Activated CD4-positive, alpha-beta T cell treated with anti-CD3 and anti-CD28 coated beads for 36 hours (primary cell): ENCODE measurements around the gene GAPDHS. TPM values are rescaled to one million over a fixed set of nuclear protein-coding genes. Genes with fewer than 3 reads are reported as not detected.

Experiments used
- ATAC-seq: fragments of 200-7000 bp; cut with Tn5 transposase; one replicate; pipeline ENCODE4 v1.10.0; 2021; ENCODE audit warnings: mild to moderate bottlenecking, moderate library complexity
- CTCF ChIA-PET: fragments of 350-600 bp; sonication (Branson Sonifier 250); formaldehyde crosslinking; loops from one replicate; lab custom pipeline; 2021; ENCODE audit warnings: antibody characterized with exemption; lab: Charles Lee
- POLR2A ChIA-PET: fragments of 350-600 bp; sonication (Branson Sonifier 250); formaldehyde crosslinking; loops from one replicate; lab custom pipeline; 2021; ENCODE audit warnings: antibody characterized with exemption, inconsistent platforms; lab: Charles Lee
- DNase-seq: peaks from one replicate; pipeline ENCODE4 v3.0.0-alpha.2; 2020
- H3K27ac Mint-ChIP-seq: one replicate; pipeline ENCODE4 v1.8.0; 2021; ENCODE audit warnings: mixed read lengths
- H3K27me3 Mint-ChIP-seq: one replicate; pipeline ENCODE4 v1.8.0; 2021; ENCODE audit warnings: mixed read lengths
- H3K36me3 Mint-ChIP-seq: one replicate; pipeline ENCODE4 v1.8.0; 2021; ENCODE audit warnings: low read depth, mixed read lengths
- H3K4me1 Mint-ChIP-seq: one replicate; pipeline ENCODE4 v1.8.0; 2021; ENCODE audit warnings: mixed read lengths
- H3K4me3 Mint-ChIP-seq: one replicate; pipeline ENCODE4 v1.8.0; 2021; ENCODE audit warnings: mild to moderate bottlenecking, moderate library complexity, mixed read lengths
- H3K9me3 Mint-ChIP-seq: one replicate; pipeline ENCODE4 v1.8.0; 2021; ENCODE audit warnings: low read depth, mixed read lengths
- intact Hi-C, 2 experiments: fragments of 100-400 bp; cut with DNase I in 1 of 2; cut with micrococcal nuclease in 1 of 2; formaldehyde crosslinking; loops; one replicate each; pipeline versions ENCODE4 v1.14.2 to v1.15.1; 2022 to 2024; cut with DNase I, micrococcal nuclease
- total RNA-seq, 2 experiments: library from RNA; stranded (reverse); gene quantifications; one replicate each; pipeline ENCODE4 v1.2.3, GENCODE V29; 2021

The GAPDHS gene
- total RNA-seq, result not detected

GRCh38 chr19:35533201-35533821 lies at the start of gene GAPDHS:
Gene GAPDHS, plus strand, starts transcription at chr19:35533456. Its CDS starts 72 bp downstream, at chr19:35533528.
- Mint-ChIP-seq H3K4me3 (peak within 1 kb of the TSS; percentile 46), H3K36me3 (no peaks in the 10 kb centered on the region), H3K27ac (peak within 1 kb of the TSS; percentile 31), H3K27me3 (peaks cover 30% of the 10 kb centered on the region), H3K4me1 (peaks cover 10% of the 10 kb centered on the region), H3K9me3 (no peaks in the 10 kb centered on the region)
- intact Hi-C loops, result no loop called here
- DNase-seq (peak; percentile 23), ATAC-seq (peak; percentile 14)
- ChIA-PET POLR2A (no interaction called here), CTCF (interaction anchor here (1.0 kb wide), 1 partner anchor 15 kb away, joined by 3 read pairs; no protein-coding TSS in a partner anchor)

GRCh38 chr19:35484252-35485036 lies 48.8 kb upstream of the GAPDHS start:
- no peaks in the 10 kb centered on the region for H3K27me3 Mint-ChIP-seq
- intact Hi-C loops, result no loop called here
- no peak overlapping the region for H3K4me3 Mint-ChIP-seq
- H3K27ac Mint-ChIP-seq, result no peak overlapping the region
- ATAC-seq, result peak; percentile 84
- ChIA-PET CTCF (interaction anchor here (0.6 to 1.1 kb wide), 3 partner anchors 10 to 126 kb away, joined by 3 read pairs; partner anchors contain the start of gene FFAR3), POLR2A (no interaction called here)
- no peaks in the 10 kb centered on the region for H3K36me3 Mint-ChIP-seq
- H3K9me3 Mint-ChIP-seq, result no peaks in the 10 kb centered on the region
- peak; percentile 53 for DNase-seq
- peaks cover 9% of the 10 kb centered on the region for H3K4me1 Mint-ChIP-seq

- no peaks in the 10 kb centered on the region for H3K9me3 Mint-ChIP-seq
- ATAC-seq, result no peak
- H3K27me3 Mint-ChIP-seq, result peaks cover 2% of the 10 kb centered on the region
- H3K4me1 Mint-ChIP-seq, result peaks cover 9% of the 10 kb centered on the region
- POLR2A ChIA-PET, result interaction anchor here (0.6 to 0.7 kb wide), 2 partner anchors 56 to 260 kb away, joined by 3 read pairs; no protein-coding TSS in a partner anchor
- CTCF ChIA-PET, result interaction anchor here (0.7 to 2.2 kb wide), 8 partner anchors 9 to 134 kb away, joined by 3 to 11 read pairs (median 5); partner anchors contain the start of gene FFAR3
- no peak for DNase-seq
- no peak overlapping the region for H3K27ac Mint-ChIP-seq
- no peaks in the 10 kb centered on the region for H3K36me3 Mint-ChIP-seq
- intact Hi-C loops, result no loop called here
- H3K4me3 Mint-ChIP-seq, result no peak overlapping the region
Measured at GRCh38 chr19:35486268-35486708, 47.0 kb upstream of the GAPDHS start.

GRCh38 chr19:35487656-35488182 lies 45.5 kb upstream of the GAPDHS start:
- no peak for ATAC-seq
- H3K27me3 Mint-ChIP-seq, result peaks cover 4% of the 10 kb centered on the region

GRCh38 chr19:35488677-35489076 lies 44.6 kb upstream of the GAPDHS start:
- ATAC-seq, result no peak
- CTCF ChIA-PET, result interaction anchor here (0.6 to 0.8 kb wide), 2 partner anchors 63 to 352 kb away, joined by 3 to 4 read pairs; no protein-coding TSS in a partner anchor
- intact Hi-C loops, result no loop called here
- Mint-ChIP-seq H3K9me3 (no peaks in the 10 kb centered on the region), H3K27ac (no peak overlapping the region), H3K4me1 (peaks cover 9% of the 10 kb centered on the region), H3K36me3 (no peaks in the 10 kb centered on the region), H3K4me3 (no peak overlapping the region), H3K27me3 (peaks cover 4% of the 10 kb centered on the region)
- no peak for DNase-seq
- POLR2A ChIA-PET, result no interaction called here

More at GRCh38 chr19:35487656-35488182, 45.5 kb upstream of the GAPDHS start:
- ChIA-PET POLR2A (no interaction called here), CTCF (interaction anchor here (1.0 to 2.2 kb wide), 4 partner anchors 10 to 309 kb away, joined by 3 to 11 read pairs (median 5); no protein-coding TSS in a partner anchor)
- no peaks in the 10 kb centered on the region for H3K36me3 Mint-ChIP-seq
- peaks cover 9% of the 10 kb centered on the region for H3K4me1 Mint-ChIP-seq
- intact Hi-C loops, result no loop called here
- no peak for DNase-seq
- no peak overlapping the region for H3K4me3 Mint-ChIP-seq
- H3K9me3 Mint-ChIP-seq, result no peaks in the 10 kb centered on the region
- H3K27ac Mint-ChIP-seq, result no peak overlapping the region

GRCh38 chr19:35490364-35490763 lies 42.9 kb upstream of the GAPDHS start, which contains the start of gene KRTDAP:
Gene KRTDAP, minus strand, starts transcription at chr19:35490464. Its CDS starts 22 bp downstream, at chr19:35490442.
- Mint-ChIP-seq H3K9me3 (no peaks in the 10 kb centered on the region), H3K4me1 (peaks cover 5% of the 10 kb centered on the region), H3K27ac (no peak within 1 kb of the TSS), H3K36me3 (no peaks in the 10 kb centered on the region), H3K4me3 (no peak within 1 kb of the TSS), H3K27me3 (peaks cover 6% of the 10 kb centered on the region)
- ATAC-seq (no peak), DNase-seq (no peak)
- CTCF ChIA-PET, result interaction anchor here (1.1 to 2.1 kb wide), 2 partner anchors 137 kb away, joined by 3 to 11 read pairs; no protein-coding TSS in a partner anchor
- intact Hi-C loops, result no loop called here
- POLR2A ChIA-PET, result no interaction called here

- no peaks in the 10 kb centered on the region for H3K9me3 Mint-ChIP-seq
- H3K4me3 Mint-ChIP-seq, result no peak overlapping the region
- no peak overlapping the region for H3K27ac Mint-ChIP-seq
- H3K27me3 Mint-ChIP-seq, result peaks cover 6% of the 10 kb centered on the region
- ChIA-PET CTCF (interaction anchor here (0.6 to 2.1 kb wide), 5 partner anchors 11 to 195 kb away, joined by 4 to 11 read pairs (median 4); no protein-coding TSS in a partner anchor), POLR2A (no interaction called here)
- H3K36me3 Mint-ChIP-seq, result no peaks in the 10 kb centered on the region
- ATAC-seq, result no peak
- peaks cover 5% of the 10 kb centered on the region for H3K4me1 Mint-ChIP-seq
- intact Hi-C loops, result no loop called here
- no peak for DNase-seq
Measured at GRCh38 chr19:35491836-35492360, 41.4 kb upstream of the GAPDHS start.

GRCh38 chr19:35493971-35494370 lies 39.3 kb upstream of the GAPDHS start:
- POLR2A ChIA-PET, result no interaction called here
- no peak for DNase-seq
- Mint-ChIP-seq H3K9me3 (no peaks in the 10 kb centered on the region), H3K36me3 (no peaks in the 10 kb centered on the region), H3K27me3 (peaks cover 6% of the 10 kb centered on the region), H3K27ac (no peak overlapping the region), H3K4me3 (no peak overlapping the region), H3K4me1 (peaks cover 5% of the 10 kb centered on the region)
- no peak for ATAC-seq
- intact Hi-C loops, result no loop called here
- CTCF ChIA-PET, result interaction anchor here (0.7 to 1.3 kb wide), 3 partner anchors 15 to 144 kb away, joined by 3 to 5 read pairs (median 5); no protein-coding TSS in a partner anchor

GRCh38 chr19:35495107-35496064 lies 37.9 kb upstream of the GAPDHS start:
- Mint-ChIP-seq H3K27me3 (peaks cover 6% of the 10 kb centered on the region), H3K36me3 (no peaks in the 10 kb centered on the region), H3K27ac (peak overlapping the region; percentile 43), H3K4me3 (no peak overlapping the region), H3K9me3 (no peaks in the 10 kb centered on the region), H3K4me1 (peaks cover 5% of the 10 kb centered on the region)
- ATAC-seq (peak; percentile 97), DNase-seq (peak; percentile 91)
- ChIA-PET POLR2A (interaction anchor here (0.6 kb wide), 1 partner anchor 232 kb away, joined by 3 read pairs; no protein-coding TSS in a partner anchor), CTCF (interaction anchor here (0.6 to 3.1 kb wide), 39 partner anchors 9 to 451 kb away, joined by 3 to 34 read pairs (median 4); partner anchors contain the start of genes COX6B1, DMKN, FFAR1 and FFAR2)
- intact Hi-C loops, result loop anchor here (1.0 kb wide), 4 partner anchors 142 to 226 kb away; partner anchors contain the start of gene FFAR1 (in 1 of the 2)

- H3K27ac Mint-ChIP-seq, result no peak overlapping the region
- H3K36me3 Mint-ChIP-seq, result no peaks in the 10 kb centered on the region
- H3K27me3 Mint-ChIP-seq, result peaks cover 5% of the 10 kb centered on the region
- POLR2A ChIA-PET, result no interaction called here
- DNase-seq (no peak), ATAC-seq (no peak)
- CTCF ChIA-PET, result interaction anchor here (0.6 to 3.1 kb wide), 10 partner anchors 10 to 1221 kb away, joined by 3 to 15 read pairs (median 3); partner anchors contain the start of gene FFAR1
- no peaks in the 10 kb centered on the region for H3K9me3 Mint-ChIP-seq
- peaks cover 5% of the 10 kb centered on the region for H3K4me1 Mint-ChIP-seq
- intact Hi-C loops, result no loop called here
- no peak overlapping the region for H3K4me3 Mint-ChIP-seq
Measured at GRCh38 chr19:35497406-35497805, 35.9 kb upstream of the GAPDHS start.
